ENCODE measurements around the gene ABHD16A. TPM values are rescaled to one million over a fixed set of nuclear protein-coding genes. Genes with fewer than 3 reads are reported as not detected.

The ABHD16A gene
- total RNA-seq, 1 experiment from 2014 or later = 22.4 TPM

DNA sequence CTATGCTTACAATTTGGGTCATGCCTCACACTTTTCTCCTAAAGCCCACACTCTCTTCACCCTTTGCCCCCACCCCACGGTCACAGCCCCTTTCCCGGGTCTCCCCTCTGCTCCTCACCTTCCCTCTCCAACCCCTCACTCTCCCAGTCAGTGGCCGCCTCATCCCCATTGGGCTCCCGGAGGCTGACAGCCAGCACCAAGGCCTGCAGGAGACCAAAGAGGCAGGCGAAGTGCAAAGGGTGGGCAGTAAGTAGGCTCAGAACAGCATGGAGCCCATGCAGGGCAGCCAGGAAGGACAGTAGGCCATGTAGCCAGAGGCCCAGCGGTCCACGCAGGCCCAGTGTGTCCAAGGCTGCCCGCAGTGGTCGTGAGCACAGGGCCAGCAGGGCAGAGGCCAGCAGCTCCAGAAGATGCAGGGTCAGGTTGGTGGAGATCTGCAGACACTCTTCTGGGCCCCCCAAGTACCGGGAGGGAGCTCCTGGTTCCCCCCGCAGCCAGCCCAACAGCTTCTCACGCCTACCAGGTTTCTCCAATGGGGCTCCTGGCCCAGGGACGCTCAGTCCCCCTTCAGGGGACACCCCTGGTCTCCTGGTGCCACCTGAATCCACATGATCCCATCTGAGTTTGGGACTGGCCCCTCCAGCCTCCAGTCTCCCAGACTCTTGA lies 44.0 kb downstream of the ABHD16A start:
- peaks cover 12% of the 10 kb centered on the region; the same call in 1 of the 2 replicates for H3K36me3 ChIP-seq
- H3K4me3 ChIP-seq = peak overlapping the region; percentile 72
- no peaks in the 10 kb centered on the region for H3K27me3 ChIP-seq
- DNase-seq = no peak
- no peak overlapping the region for H3K27ac ChIP-seq
- peaks cover 7% of the 10 kb centered on the region for H3K4me1 ChIP-seq
- H3K9me3 ChIP-seq (replicated peaks) = no peaks in the 10 kb centered on the region

DNA sequence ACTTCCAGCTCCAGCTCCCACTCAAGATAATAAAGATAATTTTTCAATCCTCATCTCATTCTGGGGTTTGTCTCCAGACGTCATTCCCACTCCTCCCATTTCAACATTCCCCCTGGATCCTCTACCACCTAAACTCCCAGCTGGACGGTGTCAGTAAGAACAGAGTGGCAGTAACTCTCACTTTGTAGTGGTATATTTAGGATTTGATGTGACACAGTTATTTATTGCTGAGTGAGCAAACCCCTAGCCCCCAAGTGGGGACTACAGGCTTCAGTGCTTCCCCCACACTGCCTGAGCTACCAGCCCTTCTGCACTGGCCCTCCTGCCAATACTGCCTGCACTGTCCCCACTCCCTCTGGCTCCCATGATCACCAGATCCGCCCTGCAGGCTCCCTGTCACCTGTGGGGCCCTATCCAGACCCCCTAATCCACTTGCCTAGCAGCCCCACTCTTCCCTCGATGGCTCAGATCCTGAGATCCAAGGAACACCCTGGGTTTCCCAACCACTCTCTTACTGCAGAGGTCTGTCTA lies 44.9 kb downstream of the ABHD16A start:
- H3K27ac ChIP-seq = no peak overlapping the region
- H3K27me3 ChIP-seq = no peaks in the 10 kb centered on the region
- no peak for DNase-seq
- H3K4me3 ChIP-seq = no peak overlapping the region
- H3K36me3 ChIP-seq = peaks cover 7% of the 10 kb centered on the region; the same call in 1 of the 2 replicates
- no peaks in the 10 kb centered on the region for H3K9me3 ChIP-seq (replicated peaks)
- H3K4me1 ChIP-seq = peaks cover 3% of the 10 kb centered on the region; the same call in 1 of the 2 replicates

DNA sequence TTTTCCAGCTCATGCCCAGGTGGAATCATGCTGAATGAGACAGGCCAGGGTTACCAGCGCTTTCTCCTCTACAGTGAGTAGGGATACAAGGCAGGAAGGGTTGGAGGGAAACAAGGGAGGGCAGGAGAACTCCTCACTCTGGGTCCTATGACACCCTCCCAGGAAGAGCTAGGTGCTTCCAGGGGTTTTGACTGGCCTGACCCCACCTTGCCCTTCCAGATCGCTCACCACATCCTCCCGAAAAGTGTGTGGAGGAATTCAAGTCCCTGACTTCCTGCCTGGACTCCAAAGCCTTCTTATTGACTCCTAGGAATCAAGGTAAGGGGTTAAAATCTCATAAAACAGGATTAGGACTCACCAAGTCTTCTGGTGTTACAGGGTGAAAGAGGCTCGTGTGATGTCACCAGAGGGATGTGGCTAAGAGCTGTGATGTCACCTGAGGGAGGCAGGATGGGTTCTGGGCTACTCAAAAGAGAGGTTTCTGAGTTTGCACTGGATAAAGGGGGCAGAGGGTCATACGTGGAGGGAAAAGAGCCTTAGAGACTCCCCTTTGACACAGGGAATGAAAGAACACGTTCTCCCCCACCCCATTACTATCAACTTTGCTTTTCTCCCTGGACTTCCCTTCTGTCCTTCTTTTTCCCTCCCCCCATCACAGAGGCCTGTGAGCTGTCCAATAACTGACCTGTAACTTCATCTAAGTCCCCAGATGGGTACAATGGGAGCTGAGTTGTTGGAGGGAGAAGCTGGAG lies 45.5 kb downstream of the ABHD16A start:
- no peak overlapping the region for H3K4me3 ChIP-seq
- H3K9me3 ChIP-seq (replicated peaks) = no peaks in the 10 kb centered on the region
- peaks cover 3% of the 10 kb centered on the region; the same call in 1 of the 2 replicates for H3K4me1 ChIP-seq
- no peaks in the 10 kb centered on the region for H3K27me3 ChIP-seq
- H3K36me3 ChIP-seq = peaks cover 6% of the 10 kb centered on the region; the same call in 1 of the 2 replicates
- no peak overlapping the region for H3K27ac ChIP-seq
- no peak for DNase-seq

- H3K9me3 ChIP-seq (replicated peaks) = no peaks in the 10 kb centered on the region
- H3K27me3 ChIP-seq = no peaks in the 10 kb centered on the region
- peaks cover 3% of the 10 kb centered on the region; the same call in 1 of the 2 replicates for H3K4me1 ChIP-seq
- H3K27ac ChIP-seq = no peak within 1 kb of the TSS
- DNase-seq = no peak
- no peak within 1 kb of the TSS for H3K4me3 ChIP-seq
- H3K36me3 ChIP-seq = peaks cover 4% of the 10 kb centered on the region; the same call in 1 of the 2 replicates
Measured at GRCh38 chr6:31655349-31656237, 47.5 kb downstream of the ABHD16A start, which contains the start of gene APOM. APOM (plus strand) TSS chr6:31655894; CDS start chr6:31655967, 73 bp downstream.

DNA sequence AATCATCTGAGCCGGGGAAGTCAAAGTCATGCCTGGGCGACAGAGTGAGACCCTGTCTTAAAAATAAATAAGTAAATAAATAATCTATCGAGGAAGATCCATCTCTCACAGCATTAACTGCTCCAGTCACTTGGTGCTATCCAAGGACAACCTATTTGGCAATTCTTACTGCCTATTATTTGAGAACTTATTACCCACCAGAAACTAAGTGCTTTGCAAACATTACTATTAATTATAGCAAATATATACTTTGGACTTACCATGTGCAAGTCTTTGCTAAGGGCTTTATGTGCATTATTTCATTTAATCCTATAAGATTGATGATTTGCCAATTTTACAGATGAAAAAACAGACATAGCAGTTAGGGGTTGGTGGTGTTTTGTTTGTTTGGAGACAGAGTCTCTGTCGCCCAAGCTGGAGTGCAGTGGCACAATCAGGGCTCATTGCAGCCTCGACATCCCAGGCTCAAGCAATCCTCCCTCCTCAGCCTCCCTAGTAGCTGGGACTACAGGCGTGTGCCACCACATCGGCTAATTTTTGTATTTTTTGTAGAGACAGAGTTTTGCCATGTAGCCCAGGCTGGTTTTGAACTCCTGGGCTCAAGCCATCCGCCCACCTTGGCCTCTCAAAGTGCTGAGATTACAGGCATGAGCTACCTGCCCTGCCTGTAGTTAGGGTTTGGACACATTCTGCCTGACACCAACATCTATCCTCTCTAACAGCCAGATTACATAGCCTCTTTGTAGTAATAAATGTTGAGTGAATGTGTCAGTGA lies 48.4 kb downstream of the ABHD16A start:
- peaks cover 4% of the 10 kb centered on the region; the same call in 1 of the 2 replicates for H3K36me3 ChIP-seq
- H3K4me3 ChIP-seq = no peak overlapping the region
- DNase-seq = no peak
- H3K27me3 ChIP-seq = no peaks in the 10 kb centered on the region
- H3K4me1 ChIP-seq = peaks cover 3% of the 10 kb centered on the region; the same call in 1 of the 2 replicates
- H3K9me3 ChIP-seq (replicated peaks) = no peaks in the 10 kb centered on the region
- H3K27ac ChIP-seq = no peak overlapping the region

- peak in 1 of 2 experiments; percentile 90 for DNase-seq
Measured at GRCh38 chr6:31652925-31653724, 50.0 kb downstream of the ABHD16A start.

DNA sequence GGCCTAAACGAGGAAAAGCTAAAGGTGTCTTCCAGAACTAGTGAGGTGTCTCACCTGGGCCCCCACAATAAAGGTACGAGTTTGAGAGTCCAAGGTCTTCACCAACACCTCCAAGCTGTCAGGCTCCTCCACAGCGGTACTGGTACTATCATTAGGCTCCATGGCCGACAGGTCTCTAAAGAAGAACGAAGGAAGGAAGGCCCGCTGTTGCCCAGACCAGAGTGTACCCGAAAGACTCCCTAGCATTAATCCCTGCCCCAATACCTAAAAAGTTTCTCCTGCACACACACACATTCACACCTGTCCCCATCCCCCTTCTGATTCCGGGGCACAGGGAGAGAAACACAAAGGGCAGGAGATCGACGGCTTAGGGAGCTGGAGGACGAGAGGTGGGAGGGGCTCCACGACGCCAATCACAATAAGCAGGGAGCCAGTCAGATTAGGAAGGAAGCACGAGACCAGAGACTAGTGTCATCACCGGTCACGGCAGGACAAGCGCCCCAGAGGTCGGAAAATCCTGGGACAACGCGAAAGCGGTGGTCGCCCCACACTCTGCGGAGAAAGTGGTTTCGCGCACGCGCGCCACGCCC lies 51.4 kb downstream of the ABHD16A start:
- H3K4me1 ChIP-seq = no peaks in the 10 kb centered on the region
- H3K27ac ChIP-seq = peak overlapping the region; percentile 97
- peak overlapping the region; percentile 99 for H3K4me3 ChIP-seq
- peaks cover 20% of the 10 kb centered on the region; the same call in 1 of the 2 replicates for H3K36me3 ChIP-seq
- H3K9me3 ChIP-seq (replicated peaks) = no peaks in the 10 kb centered on the region
- no peak for DNase-seq
- H3K27me3 ChIP-seq = no peaks in the 10 kb centered on the region

More at GRCh38 chr6:31652925-31653724, 50.0 kb downstream of the ABHD16A start:
- Histone ChIP-seq H3K36me3 (peaks cover 13% of the 10 kb centered on the region; the same call in 1 of the 2 replicates), H3K4me1 (no peaks in the 10 kb centered on the region), H3K27me3 (no peaks in the 10 kb centered on the region), H3K4me3 (peak overlapping the region; percentile 99), H3K9me3 (replicated peaks) (no peaks in the 10 kb centered on the region), H3K27ac (peak overlapping the region; percentile 97)

- Histone ChIP-seq H3K9me3 (replicated peaks) (no peaks in the 10 kb centered on the region), H3K4me3 (no peak overlapping the region), H3K27me3 (no peaks in the 10 kb centered on the region), H3K36me3 (peaks cover 53% of the 10 kb centered on the region), H3K4me1 (no peaks in the 10 kb centered on the region), H3K27ac (no peak overlapping the region)
- DNase-seq = no peak
Measured at GRCh38 chr6:31645325-31645724, 57.8 kb downstream of the ABHD16A start.

GRCh38 chr6:31643818-31644454 lies 59.2 kb downstream of the ABHD16A start:
- Histone ChIP-seq H3K36me3 (peaks cover 62% of the 10 kb centered on the region), H3K4me1 (no peaks in the 10 kb centered on the region), H3K4me3 (no peak overlapping the region), H3K9me3 (replicated peaks) (no peaks in the 10 kb centered on the region), H3K27me3 (no peaks in the 10 kb centered on the region), H3K27ac (no peak overlapping the region)
- no peak for DNase-seq

DNA sequence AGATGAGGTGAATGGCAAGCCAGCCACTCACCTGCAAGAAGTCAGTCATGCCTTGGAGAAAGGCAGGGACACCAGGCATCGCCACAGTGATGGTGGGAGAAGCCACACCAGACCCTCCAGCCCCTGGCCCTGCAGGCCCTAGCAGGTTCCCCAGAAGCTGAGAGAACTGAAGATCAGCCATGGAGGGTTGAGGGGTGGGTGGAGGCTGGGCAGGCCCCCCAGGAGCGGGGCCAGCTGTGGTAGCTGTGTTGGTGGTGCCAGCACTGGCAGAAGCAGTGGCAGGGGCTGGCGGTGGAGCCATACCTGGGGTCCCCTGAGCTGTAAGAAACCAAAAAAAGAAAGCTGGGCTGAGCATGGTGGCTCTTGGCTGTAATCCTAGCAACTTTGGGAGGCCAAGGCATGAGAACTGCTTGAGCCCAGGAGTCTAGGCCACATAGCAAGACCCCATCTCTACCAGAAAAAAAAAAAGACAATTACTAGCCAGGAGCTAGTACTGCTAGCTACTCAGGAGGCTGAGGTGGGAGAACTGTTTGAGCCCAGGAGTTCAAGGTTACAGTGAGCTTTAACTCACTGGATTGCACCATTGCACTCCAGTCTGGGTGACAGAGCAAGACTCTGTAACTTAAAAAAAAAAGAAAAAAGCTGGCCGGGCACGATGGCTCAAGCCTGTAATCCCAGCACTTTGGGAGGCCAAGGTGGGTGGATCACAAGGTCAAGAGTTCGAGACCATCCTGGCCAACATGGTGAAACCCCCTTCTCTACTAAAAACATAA lies 60.1 kb downstream of the ABHD16A start:
- H3K9me3 ChIP-seq (replicated peaks) = no peaks in the 10 kb centered on the region
- no peaks in the 10 kb centered on the region for H3K4me1 ChIP-seq
- no peak overlapping the region for H3K27ac ChIP-seq
- DNase-seq = no peak
- H3K36me3 ChIP-seq = peaks cover 66% of the 10 kb centered on the region
- H3K4me3 ChIP-seq = no peak overlapping the region
- H3K27me3 ChIP-seq = no peaks in the 10 kb centered on the region

- Histone ChIP-seq H3K4me3 (no peak overlapping the region), H3K36me3 (peaks cover 70% of the 10 kb centered on the region), H3K4me1 (no peaks in the 10 kb centered on the region), H3K27me3 (no peaks in the 10 kb centered on the region), H3K27ac (no peak overlapping the region), H3K9me3 (replicated peaks) (no peaks in the 10 kb centered on the region)
- no peak for DNase-seq
Measured at GRCh38 chr6:31641370-31641769, 61.8 kb downstream of the ABHD16A start.

GRCh38 chr6:31640612-31641011 lies 62.5 kb downstream of the ABHD16A start:
- H3K27ac ChIP-seq = no peak overlapping the region
- DNase-seq = no peak
- H3K9me3 ChIP-seq (replicated peaks) = no peaks in the 10 kb centered on the region
- no peaks in the 10 kb centered on the region for H3K27me3 ChIP-seq
- H3K4me3 ChIP-seq = no peak overlapping the region
- H3K4me1 ChIP-seq = no peaks in the 10 kb centered on the region
- peaks cover 77% of the 10 kb centered on the region for H3K36me3 ChIP-seq
